ENCODE data around the gene P4HA2.
"Not testable (repeated sequence)": the region's sequence is repeated elsewhere in the genome, so short reads cannot be mapped to it uniquely, and the experiment has no call there.

The P4HA2 gene

DNA sequence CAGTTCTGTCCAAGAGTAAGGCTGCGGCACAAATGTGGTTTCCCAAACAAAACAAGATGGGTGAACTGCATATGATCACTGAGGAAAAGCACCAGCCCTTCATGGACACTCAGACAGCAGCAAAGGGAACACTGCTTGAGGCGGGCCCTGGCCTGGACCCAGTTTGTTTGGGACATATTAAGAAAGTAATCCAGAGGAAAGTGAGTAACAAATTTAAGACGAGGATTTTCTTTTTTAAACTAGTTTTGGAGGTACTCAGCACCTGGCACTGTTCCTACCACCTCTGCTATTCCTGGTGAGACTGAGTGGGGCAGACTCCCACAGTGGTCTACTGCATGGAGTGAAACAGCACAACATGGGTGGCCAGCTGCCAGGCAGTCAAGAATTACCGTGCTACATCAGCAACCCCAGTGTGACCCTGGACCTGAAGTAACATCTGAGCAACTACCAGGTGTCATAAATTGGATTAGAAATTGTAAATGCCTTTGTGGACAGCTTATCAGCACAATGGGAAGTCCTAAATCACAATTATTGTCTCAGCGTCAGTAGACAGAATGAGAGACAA is 28.5 kb downstream of the P4HA2 start:
- DNase-seq (ENCODE audit: low spot score), result no peak

DNA sequence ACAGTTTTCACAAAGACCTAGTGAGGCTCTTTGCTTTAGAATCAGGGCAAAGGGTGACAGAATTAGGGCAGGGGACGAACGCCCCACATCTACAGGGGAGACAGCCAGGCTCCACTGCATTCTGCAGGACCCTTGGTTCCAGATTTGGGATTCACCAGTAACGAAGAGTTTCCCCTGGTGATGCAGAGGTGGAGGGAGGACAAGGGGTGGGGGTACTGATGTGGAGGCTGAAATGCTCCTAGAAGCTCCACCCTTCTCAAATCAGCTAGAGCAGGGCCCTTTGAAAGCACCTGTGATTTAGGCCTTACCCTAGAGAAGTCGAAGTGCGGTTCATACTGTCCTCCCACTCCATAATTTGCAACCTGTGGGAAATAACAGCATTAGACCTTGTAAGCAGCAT is 29.1 kb downstream of the P4HA2 start:
- DNase-seq (ENCODE audit: low spot score), result no peak

DNA sequence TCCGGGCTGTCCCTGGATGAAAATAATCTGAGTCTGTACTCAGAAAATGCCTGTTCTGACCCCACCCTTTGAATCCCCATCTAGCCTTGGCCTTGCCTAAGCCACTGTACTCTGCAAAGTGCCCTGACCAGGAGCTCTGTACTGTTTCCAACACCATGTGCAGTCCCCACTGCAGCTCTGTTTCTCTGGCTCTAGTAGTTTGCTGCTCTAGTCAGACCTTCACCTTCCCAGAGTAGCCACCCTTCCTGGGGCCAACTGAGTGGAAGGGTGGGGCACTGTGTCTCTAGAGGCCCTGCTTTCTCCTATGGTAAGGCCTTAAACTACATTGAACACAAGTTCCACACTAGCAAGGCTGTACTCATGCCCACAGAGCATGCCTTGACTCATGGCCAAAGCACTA is 31.9 kb downstream of the P4HA2 start:
- no peak for DNase-seq (ENCODE audit: low spot score)

GRCh38 chr5:132193165-132193694 is 34.4 kb downstream of the P4HA2 start:
- no peak for DNase-seq (ENCODE audit: low spot score)

DNA sequence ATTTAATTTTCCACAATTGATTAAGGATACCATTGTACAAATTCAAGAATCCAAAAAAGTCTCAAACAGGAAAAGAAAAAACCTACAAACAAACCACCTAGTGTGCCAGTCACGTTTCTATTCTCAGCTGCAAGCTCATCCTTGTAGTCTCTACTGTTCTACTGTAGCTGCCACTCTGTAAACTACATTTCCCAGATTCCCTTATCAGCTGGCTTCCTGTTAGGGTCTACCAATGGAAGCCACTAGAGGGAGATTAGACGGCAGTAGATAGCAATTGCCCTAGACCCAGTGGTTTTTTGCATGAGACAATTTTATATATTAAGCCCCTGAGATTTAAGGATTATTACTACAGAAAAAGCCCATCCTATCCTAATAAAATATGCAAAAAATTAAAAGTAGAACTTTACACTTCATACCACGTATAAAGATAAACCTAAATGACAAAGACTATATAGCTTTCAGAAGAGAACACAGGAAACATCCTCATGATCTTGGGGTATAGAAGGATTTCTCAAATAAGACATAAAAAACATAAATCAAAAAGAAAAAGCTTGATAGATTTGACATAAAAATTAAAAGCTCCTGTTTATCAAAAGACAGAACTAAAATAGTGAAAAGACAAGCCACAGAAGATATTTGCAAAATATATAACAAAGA is 37.4 kb downstream of the P4HA2 start:
- peak; percentile 81 for DNase-seq (ENCODE audit: low spot score)

DNA sequence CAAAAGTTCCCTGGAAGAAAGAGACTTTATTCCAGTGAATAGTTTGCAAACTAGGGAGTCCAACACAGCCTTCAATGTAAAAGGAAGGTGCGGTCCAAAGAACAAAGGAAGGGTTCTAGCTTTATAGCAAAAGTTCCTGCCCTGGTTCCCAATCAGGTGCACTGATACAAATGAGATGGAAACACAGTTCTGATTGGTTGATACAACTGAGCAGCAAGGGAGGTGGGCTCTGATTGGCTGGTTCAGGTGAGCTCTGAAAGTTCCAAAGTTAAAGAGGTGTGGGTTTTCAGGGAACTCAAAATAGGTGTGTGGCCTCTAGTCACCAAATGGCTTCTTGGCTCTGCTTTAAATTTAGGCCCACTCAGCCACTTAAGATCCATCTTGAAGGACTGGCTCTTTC is 43.1 kb downstream of the P4HA2 start:
- DNase-seq (ENCODE audit: low spot score), result no peak

GRCh38 chr5:132183723-132184122 is 43.9 kb downstream of the P4HA2 start:
- DNase-seq (ENCODE audit: low spot score), result no peak

DNA sequence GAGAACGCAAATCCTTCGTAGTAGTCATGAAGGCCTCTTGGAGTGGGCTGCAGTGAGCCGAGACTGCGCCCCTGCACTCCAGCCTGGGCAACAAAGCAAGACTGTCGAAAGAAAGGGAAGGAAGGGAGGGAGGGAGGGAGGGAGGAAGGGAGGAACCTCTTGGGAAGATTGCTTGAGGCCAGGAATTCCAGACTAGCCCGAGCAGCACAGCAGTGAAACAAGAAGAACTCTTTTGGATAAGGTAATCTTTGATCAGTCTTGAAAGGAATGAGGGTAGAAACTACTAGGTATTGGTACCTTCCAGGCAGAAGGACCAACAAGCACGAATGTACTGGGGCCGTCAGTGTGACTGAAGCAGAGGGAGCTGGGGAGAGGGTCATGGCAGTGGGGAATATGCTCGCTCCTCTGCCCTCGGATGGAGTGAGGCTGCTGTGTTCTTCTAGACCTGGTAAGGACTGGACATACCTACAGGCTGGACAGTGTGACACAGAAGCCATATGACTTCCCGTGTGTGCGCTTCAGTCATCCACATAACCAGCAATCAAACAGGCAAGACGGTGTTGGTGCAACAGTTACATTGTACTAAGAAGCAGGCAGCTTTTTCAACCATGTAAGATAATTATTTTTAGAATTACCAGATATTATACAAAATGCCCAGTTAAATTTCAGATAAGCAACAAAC is 45.2 kb downstream of the P4HA2 start:
- no peak for DNase-seq (ENCODE audit: low spot score)

GRCh38 chr5:132181011-132181629 is 46.5 kb downstream of the P4HA2 start:
- DNase-seq (ENCODE audit: low spot score), result no peak

- DNase-seq (ENCODE audit: low spot score), result peak; percentile 74
These were observed 47.4 kb downstream of the P4HA2 start for GRCh38 chr5:132180134-132180745.

DNA sequence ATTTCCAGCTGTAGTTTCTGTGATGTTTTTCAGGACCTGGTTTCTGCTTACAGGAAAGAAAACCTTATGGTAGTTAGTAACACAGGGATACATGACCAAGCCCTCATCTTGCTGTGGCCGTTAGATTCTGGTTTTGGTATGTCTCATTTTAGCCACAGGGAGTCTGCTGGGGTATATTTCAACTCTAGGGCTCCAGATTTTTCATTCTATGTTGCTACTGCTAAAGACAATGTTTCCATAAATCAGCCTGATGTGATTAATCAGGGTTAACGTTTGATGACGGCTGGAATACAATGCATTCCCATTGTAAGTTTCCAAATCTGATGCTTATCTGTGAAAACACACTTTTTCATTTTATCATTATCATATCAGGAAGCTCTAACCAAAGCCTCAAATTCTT is 48.2 kb downstream of the P4HA2 start:
- no peak for DNase-seq (ENCODE audit: low spot score)

DNA sequence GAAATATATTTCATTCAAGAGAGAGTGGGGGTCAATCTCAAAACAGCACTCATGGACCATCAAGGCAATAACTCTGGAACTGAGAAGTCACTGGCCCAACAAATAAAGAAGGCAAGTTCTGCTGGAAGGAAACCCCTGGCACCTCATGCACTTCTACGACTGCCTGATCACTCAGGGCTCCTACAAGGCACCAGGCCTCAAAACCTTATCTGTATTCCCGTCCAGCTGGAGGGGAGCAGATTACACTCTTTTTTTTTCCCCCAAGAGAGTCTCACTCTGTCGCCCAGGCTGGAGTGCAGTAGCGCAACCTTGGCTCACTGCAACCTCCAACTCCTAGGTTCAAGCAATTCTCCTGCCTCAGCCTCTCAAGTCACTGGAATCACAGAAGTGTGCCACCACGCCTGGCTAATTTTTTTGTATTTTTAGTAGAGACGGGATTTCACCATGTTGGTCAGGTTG is 49.9 kb downstream of the P4HA2 start:
- no peak for DNase-seq (ENCODE audit: low spot score)

GRCh38 chr5:132176987-132177386 is 50.7 kb downstream of the P4HA2 start:
- no peak for DNase-seq (ENCODE audit: low spot score)

- no peak for DNase-seq (ENCODE audit: low spot score)
These were observed 51.1 kb downstream of the P4HA2 start for GRCh38 chr5:132176521-132176945.

GRCh38 chr5:132162945-132163344 is 64.7 kb downstream of the P4HA2 start:
- DNase-seq (ENCODE audit: low spot score), result no peak

- not testable (repeated sequence) for DNase-seq (ENCODE audit: low spot score)
These were observed 65.9 kb downstream of the P4HA2 start for GRCh38 chr5:132161574-132162326.

DNA sequence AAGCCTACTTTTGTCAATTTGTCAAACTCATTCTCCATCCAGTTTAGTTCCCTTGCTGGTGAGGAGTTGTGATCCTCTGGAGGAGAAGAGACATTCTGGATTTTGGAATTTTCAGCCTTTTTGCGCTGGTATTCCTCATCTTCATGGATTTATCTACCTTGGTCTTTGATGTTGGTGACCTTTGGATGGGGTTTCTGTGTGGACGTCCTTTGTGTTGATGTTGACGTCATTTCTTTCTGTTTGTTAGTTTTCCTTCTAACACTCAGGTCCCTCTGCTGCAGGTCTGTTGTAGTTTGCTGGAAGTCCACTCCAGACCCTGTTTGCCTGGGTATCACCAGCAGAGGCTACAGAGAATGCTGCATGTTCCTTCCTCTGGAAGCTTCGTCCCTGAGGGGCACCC is 71.2 kb downstream of the P4HA2 start:
- DNase-seq (ENCODE audit: low spot score), result no peak

DNA sequence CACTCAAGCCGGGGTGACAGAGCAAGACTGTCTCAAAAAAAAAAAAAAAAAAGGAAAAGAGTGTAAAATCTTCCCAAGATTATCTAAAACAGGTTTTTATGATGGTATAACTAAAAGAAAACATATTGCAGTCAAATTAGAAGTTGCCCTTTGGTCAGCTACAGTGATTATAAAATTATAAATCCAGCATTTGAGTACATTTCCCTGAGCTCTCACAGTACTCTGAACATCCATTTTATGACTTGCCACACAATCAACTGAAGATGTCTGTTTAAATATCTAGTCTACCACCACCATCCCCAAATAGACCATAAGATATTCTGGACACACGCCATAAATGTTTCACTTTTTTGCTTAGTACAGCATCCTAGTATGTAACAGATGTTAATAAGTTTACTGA is 77.1 kb downstream of the P4HA2 start:
- DNase-seq (ENCODE audit: low spot score), result no peak

- DNase-seq (ENCODE audit: low spot score), result no peak
These were observed 80.0 kb downstream of the P4HA2 start for GRCh38 chr5:132147663-132148062.

DNA sequence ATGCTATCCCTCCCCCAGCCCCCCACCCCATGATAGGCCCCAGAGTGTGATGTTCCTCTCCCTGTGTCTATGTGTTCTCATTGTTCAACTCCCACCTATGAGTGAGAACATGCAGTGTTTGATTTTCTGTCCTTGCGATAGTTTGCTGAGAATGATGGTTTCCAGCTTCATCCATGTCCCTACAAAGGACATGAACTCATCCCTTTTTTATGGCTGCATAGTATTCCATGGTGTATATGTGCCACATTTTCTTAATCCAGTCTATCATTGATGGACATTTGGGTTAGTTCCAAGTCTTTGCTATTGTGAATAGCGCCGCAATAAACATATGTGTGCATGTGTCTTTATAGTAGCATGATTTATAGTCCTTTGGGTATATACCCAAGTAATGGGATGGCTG is 82.3 kb downstream of the P4HA2 start:
- DNase-seq (ENCODE audit: low spot score), result not testable (repeated sequence)

- no peak for DNase-seq (ENCODE audit: low spot score)
These were observed 84.5 kb downstream of the P4HA2 start for GRCh38 chr5:132143148-132143547.

DNA sequence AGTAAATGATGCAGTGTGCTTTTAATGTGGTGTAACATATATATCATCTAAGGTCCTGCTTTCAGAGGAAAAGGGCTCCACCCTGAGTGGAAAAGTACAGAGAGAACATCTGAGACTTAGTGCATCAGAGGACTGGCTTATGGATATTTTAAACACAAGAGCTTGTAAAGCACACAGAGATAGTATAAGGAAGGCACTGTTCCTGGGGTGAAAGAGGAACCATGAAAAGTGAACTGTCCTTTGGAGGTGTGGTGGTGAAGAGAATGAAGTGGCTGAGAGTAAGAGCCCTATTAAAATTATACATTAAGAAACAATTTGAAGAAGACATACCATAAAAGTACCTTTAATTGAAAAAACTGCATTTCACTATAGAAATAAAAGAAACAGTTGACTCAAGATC is 85.2 kb downstream of the P4HA2 start:
- DNase-seq (ENCODE audit: low spot score), result no peak

Measured in AG08395 (cell line).